ENCODE measurements around the gene MRPL21.

DNA sequence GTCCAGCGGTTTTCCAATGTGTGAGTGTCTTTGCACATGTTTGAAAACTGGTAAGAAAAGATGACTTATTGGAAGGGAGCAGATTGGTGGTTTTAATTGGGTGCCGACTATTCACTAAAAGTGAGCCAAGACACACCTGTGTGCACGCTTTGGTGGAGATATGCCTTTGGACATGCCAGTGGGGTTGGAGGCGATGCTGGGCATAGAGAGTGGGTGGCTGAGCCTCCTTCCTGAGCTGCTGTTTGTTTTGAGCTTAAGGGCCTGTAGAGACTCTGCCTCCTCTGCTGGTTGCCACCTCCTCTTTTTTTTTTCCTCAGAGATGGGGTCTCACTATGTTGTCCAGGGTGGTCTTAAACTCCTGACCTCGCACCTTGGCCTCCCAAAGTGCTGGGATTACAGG, 9.6 kb upstream of the MRPL21 start:
- TF ChIP-seq, protein P1, sequence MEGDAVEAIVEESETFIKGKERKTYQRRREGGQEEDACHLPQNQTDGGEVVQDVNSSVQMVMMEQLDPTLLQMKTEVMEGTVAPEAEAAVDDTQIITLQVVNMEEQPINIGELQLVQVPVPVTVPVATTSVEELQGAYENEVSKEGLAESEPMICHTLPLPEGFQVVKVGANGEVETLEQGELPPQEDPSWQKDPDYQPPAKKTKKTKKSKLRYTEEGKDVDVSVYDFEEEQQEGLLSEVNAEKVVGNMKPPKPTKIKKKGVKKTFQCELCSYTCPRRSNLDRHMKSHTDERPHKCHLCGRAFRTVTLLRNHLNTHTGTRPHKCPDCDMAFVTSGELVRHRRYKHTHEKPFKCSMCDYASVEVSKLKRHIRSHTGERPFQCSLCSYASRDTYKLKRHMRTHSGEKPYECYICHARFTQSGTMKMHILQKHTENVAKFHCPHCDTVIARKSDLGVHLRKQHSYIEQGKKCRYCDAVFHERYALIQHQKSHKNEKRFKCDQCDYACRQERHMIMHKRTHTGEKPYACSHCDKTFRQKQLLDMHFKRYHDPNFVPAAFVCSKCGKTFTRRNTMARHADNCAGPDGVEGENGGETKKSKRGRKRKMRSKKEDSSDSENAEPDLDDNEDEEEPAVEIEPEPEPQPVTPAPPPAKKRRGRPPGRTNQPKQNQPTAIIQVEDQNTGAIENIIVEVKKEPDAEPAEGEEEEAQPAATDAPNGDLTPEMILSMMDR (optimal IDR thresholded peaks at IDR 0.05 in 1 of 3, IDR thresholded peaks at IDR 0.05 in 1 of 3, conservative IDR thresholded peaks at IDR 0.05 in 1 of 3; ENCODE audit: extremely low read depth in 1 of 3, insufficient read depth in 2 of 3, low read length in 3 of 3), result no peak
- TF ChIP-seq EZH2 (IDR thresholded peaks at IDR 0.05; ENCODE audit: low read length), result no peak

All from keratinocyte (primary cell).